Type B pancreatic cell (in vitro differentiated cells): ENCODE measurements around the gene ADARB2. TPM values are rescaled to one million over a fixed set of nuclear protein-coding genes. Genes with fewer than 3 reads are reported as not detected.
A peak's percentile ranks its signal among the peaks of the same experiment; 100 is the strongest.
"Not testable (repeated sequence)": the region's sequence is repeated elsewhere in the genome, so short reads cannot be mapped to it uniquely, and the experiment has no call there.

ENCODE experiments used
- DNase-seq: peaks from one replicate; pipeline ENCODE4 v3.0.0; 2021; ENCODE audit warnings: mixed read lengths; ENCODE audit not compliant: unreplicated experiment; ENCODE audit errors: extremely low spot score
- H3K27ac Mint-ChIP-seq: 2 replicates; pipeline ENCODE4 v1.8.0; 2021; ENCODE audit warnings: mild to moderate bottlenecking, mixed read lengths
- H3K27me3 Mint-ChIP-seq: 2 replicates; pipeline ENCODE4 v1.8.0; 2021; ENCODE audit warnings: mixed read lengths
- H3K36me3 Mint-ChIP-seq: 2 replicates; pipeline ENCODE4 v1.8.0; 2021; ENCODE audit warnings: mixed read lengths
- H3K4me1 Mint-ChIP-seq: one replicate; pipeline ENCODE4 v1.8.0; 2021; ENCODE audit warnings: mixed read lengths; ENCODE audit not compliant: unreplicated experiment
- H3K4me3 Mint-ChIP-seq: 2 replicates; pipeline ENCODE4 v1.8.0; 2021; ENCODE audit warnings: mild to moderate bottlenecking, mixed read lengths
- H3K9me3 Mint-ChIP-seq: 2 replicates; pipeline ENCODE4 v1.8.0; 2021; ENCODE audit warnings: mixed read lengths
- CTCF ChIP-seq: fragments of 200-600 bp; sonication (generic); conservative IDR thresholded peaks from 2 replicates; pipeline ENCODE4 v1.5.0; 2021; ENCODE audit warnings: antibody characterized with exemption, mild to moderate bottlenecking
- total RNA-seq: library from RNA; stranded (reverse); gene quantifications from 2 replicates; pipeline ENCODE4 v1.2.1, GENCODE V29; 2021; ENCODE audit warnings: low replicate concordance

ADARB2 gene
- total RNA-seq, 1 donor from 2014 or later, result 4.9 TPM

- Mint-ChIP-seq H3K9me3 (no peaks in the 10 kb centered on the region), H3K27ac (no peak overlapping the region), H3K4me3 (no peak overlapping the region), H3K4me1 (peaks cover 40% of the 10 kb centered on the region), H3K27me3 (peaks cover 15% of the 10 kb centered on the region), H3K36me3 (no peaks in the 10 kb centered on the region)
- TF ChIP-seq CTCF, result no peak
- DNase-seq, result no peak
These were observed 268.5 kb downstream of the ADARB2 start for GRCh38 chr10:1468811-1469210.

GRCh38 chr10:1467334-1468076 lies 269.8 kb downstream of the ADARB2 start:
- Mint-ChIP-seq H3K27ac (peak overlapping the region; percentile 50), H3K4me3 (peak overlapping the region; percentile 23), H3K4me1 (peaks cover 40% of the 10 kb centered on the region), H3K27me3 (peaks cover 14% of the 10 kb centered on the region), H3K36me3 (peaks cover 3% of the 10 kb centered on the region), H3K9me3 (no peaks in the 10 kb centered on the region)
- no peak for TF ChIP-seq CTCF
- DNase-seq, result no peak

- H3K9me3 Mint-ChIP-seq, result no peaks in the 10 kb centered on the region
- peak overlapping the region; percentile 72 for H3K4me3 Mint-ChIP-seq
- peak overlapping the region; percentile 82 for H3K27ac Mint-ChIP-seq
- no peak for DNase-seq
- peaks cover 12% of the 10 kb centered on the region for H3K27me3 Mint-ChIP-seq
- TF ChIP-seq CTCF, result no peak
- H3K36me3 Mint-ChIP-seq, result peaks cover 4% of the 10 kb centered on the region
- peaks cover 40% of the 10 kb centered on the region for H3K4me1 Mint-ChIP-seq
These were observed 271.1 kb downstream of the ADARB2 start for GRCh38 chr10:1465993-1466764.

GRCh38 chr10:1465418-1465911 lies 271.9 kb downstream of the ADARB2 start:
- H3K36me3 Mint-ChIP-seq, result peaks cover 4% of the 10 kb centered on the region
- no peak for DNase-seq
- no peak for TF ChIP-seq CTCF
- peaks cover 12% of the 10 kb centered on the region for H3K27me3 Mint-ChIP-seq
- H3K27ac Mint-ChIP-seq, result peak overlapping the region; percentile 82
- H3K4me3 Mint-ChIP-seq, result peak overlapping the region; percentile 72
- no peaks in the 10 kb centered on the region for H3K9me3 Mint-ChIP-seq
- peaks cover 40% of the 10 kb centered on the region for H3K4me1 Mint-ChIP-seq

- H3K36me3 Mint-ChIP-seq, result peaks cover 4% of the 10 kb centered on the region
- TF ChIP-seq CTCF, result no peak
- H3K27me3 Mint-ChIP-seq, result peaks cover 12% of the 10 kb centered on the region
- peaks cover 40% of the 10 kb centered on the region for H3K4me1 Mint-ChIP-seq
- H3K4me3 Mint-ChIP-seq, result peak overlapping the region; percentile 51
- H3K27ac Mint-ChIP-seq, result peak overlapping the region; percentile 82
- H3K9me3 Mint-ChIP-seq, result no peaks in the 10 kb centered on the region
- DNase-seq, result no peak
These were observed 272.4 kb downstream of the ADARB2 start for GRCh38 chr10:1464881-1465417.

GRCh38 chr10:1463971-1464370 lies 273.4 kb downstream of the ADARB2 start:
- not testable (repeated sequence) for H3K27ac Mint-ChIP-seq, H3K27me3 Mint-ChIP-seq, H3K9me3 Mint-ChIP-seq, DNase-seq, H3K36me3 Mint-ChIP-seq
- Mint-ChIP-seq H3K4me1 (peaks cover 33% of the 10 kb centered on the region), H3K4me3 (peak overlapping the region; percentile 7)
